ENCODE results near the gene ADTRP. TPM values are rescaled to one million over a fixed set of nuclear protein-coding genes. Genes with fewer than 3 reads are reported as not detected.

The ADTRP gene
- 1.5 and 2.9 TPM in 2 replicates for total RNA-seq

- no peak for DNase-seq (ENCODE audit: extremely low read depth, low read depth, low spot score)
These were observed at the start of gene ADTRP for GRCh38 chr6:11778648-11779328. Gene ADTRP, minus strand, starts transcription at chr6:11778803. Its CDS starts 44 bp downstream, at chr6:11778759.

GRCh38 chr6:11826779-11827178 is 48.2 kb upstream of the ADTRP start:
- no peak for DNase-seq (ENCODE audit: extremely low read depth, low read depth, low spot score)

- DNase-seq (ENCODE audit: extremely low read depth, low read depth, low spot score): no peak
These were observed 46.4 kb upstream of the ADTRP start for GRCh38 chr6:11824986-11825385.

GRCh38 chr6:11822346-11822745 is 43.7 kb upstream of the ADTRP start:
- DNase-seq (ENCODE audit: extremely low read depth, low read depth, low spot score): no peak

- DNase-seq (ENCODE audit: extremely low read depth, low read depth, low spot score): no peak
These were observed 43.2 kb upstream of the ADTRP start for GRCh38 chr6:11821781-11822180.

- no peak for DNase-seq (ENCODE audit: extremely low read depth, low read depth, low spot score)
These were observed 42.2 kb upstream of the ADTRP start for GRCh38 chr6:11820821-11821220.

GRCh38 chr6:11819486-11819885 is 40.9 kb upstream of the ADTRP start:
- DNase-seq (ENCODE audit: extremely low read depth, low read depth, low spot score): no peak

GRCh38 chr6:11815231-11815630 is 36.6 kb upstream of the ADTRP start:
- DNase-seq (ENCODE audit: extremely low read depth, low read depth, low spot score): no peak

GRCh38 chr6:11814819-11815218 is 36.2 kb upstream of the ADTRP start:
- no peak for DNase-seq (ENCODE audit: extremely low read depth, low read depth, low spot score)

- DNase-seq (ENCODE audit: extremely low read depth, low read depth, low spot score): no peak
These were observed 35.5 kb upstream of the ADTRP start for GRCh38 chr6:11814106-11814505.

- DNase-seq (ENCODE audit: extremely low read depth, low read depth, low spot score): no peak
These were observed 35.0 kb upstream of the ADTRP start for GRCh38 chr6:11813606-11814005.

GRCh38 chr6:11812951-11813350 is 34.3 kb upstream of the ADTRP start:
- DNase-seq (ENCODE audit: extremely low read depth, low read depth, low spot score): no peak

- no peak for DNase-seq (ENCODE audit: extremely low read depth, low read depth, low spot score)
These were observed 33.8 kb upstream of the ADTRP start for GRCh38 chr6:11812439-11812838.

- DNase-seq (ENCODE audit: extremely low read depth, low read depth, low spot score): no peak
These were observed 33.2 kb upstream of the ADTRP start for GRCh38 chr6:11811644-11812264.

- DNase-seq (ENCODE audit: extremely low read depth, low read depth, low spot score): no peak
These were observed 32.4 kb upstream of the ADTRP start for GRCh38 chr6:11810854-11811643.

GRCh38 chr6:11810039-11810541 is 31.5 kb upstream of the ADTRP start:
- no peak for DNase-seq (ENCODE audit: extremely low read depth, low read depth, low spot score)

- no peak for DNase-seq (ENCODE audit: extremely low read depth, low read depth, low spot score)
These were observed 29.5 kb upstream of the ADTRP start for GRCh38 chr6:11808054-11808453.

- no peak for DNase-seq (ENCODE audit: extremely low read depth, low read depth, low spot score)
These were observed 28.1 kb upstream of the ADTRP start for GRCh38 chr6:11806561-11807317.

- DNase-seq (ENCODE audit: extremely low read depth, low read depth, low spot score): no peak
These were observed 26.9 kb upstream of the ADTRP start for GRCh38 chr6:11805259-11806053.

- DNase-seq (ENCODE audit: extremely low read depth, low read depth, low spot score): no peak
These were observed 26.1 kb upstream of the ADTRP start for GRCh38 chr6:11804701-11805100.
